Kidney epithelial cell (primary cell): ENCODE results near the gene ANKRD33. TPM values are rescaled to one million over a fixed set of nuclear protein-coding genes. Genes with fewer than 3 reads are reported as not detected.

Experiments used
- DNase-seq: peaks from one replicate; pipeline ENCODE4 v3.0.0-alpha.2; 2010; ENCODE audit warnings: low read depth
- H3K27me3 ChIP-seq: 2 replicates; pipeline ENCODE4 v1.6.0; 2011; ENCODE audit warnings: low read length; ENCODE audit not compliant: control insufficient read depth, insufficient read depth
- H3K36me3 ChIP-seq: 2 replicates; pipeline ENCODE4 v1.5.1; 2011; ENCODE audit warnings: low read length; ENCODE audit not compliant: control insufficient read depth, insufficient read depth
- H3K4me3 ChIP-seq: 2 replicates; pipeline ENCODE4 v1.5.1; 2011; ENCODE audit warnings: low read depth, mild to moderate bottlenecking, control low read depth, low read length
- CTCF ChIP-seq: IDR thresholded peaks from 2 replicates; pipeline ENCODE4 v1.5.1; 2011; ENCODE audit warnings: mild to moderate bottlenecking, moderate library complexity, low read length, control low read depth, inconsistent platforms; ENCODE audit not compliant: insufficient read depth, poor library complexity, severe bottlenecking
- total RNA-seq: library from RNA; depleted of rRNA; stranded (reverse); fragments of >200 nt; gene quantifications from 2 replicates; pipeline ENCODE4 v1.2.3, GENCODE V29; 2015

Gene ANKRD33
- total RNA-seq, 1 donor from 2014 or later = not detected

GRCh38 chr12:51915003-51915625, 27.2 kb downstream of the ANKRD33 start:
- no peak for TF ChIP-seq CTCF
- H3K27me3 ChIP-seq = peaks cover 2% of the 10 kb centered on the region
- no peaks in the 10 kb centered on the region for H3K36me3 ChIP-seq
- no peak overlapping the region for H3K4me3 ChIP-seq
- DNase-seq = no peak

- Histone ChIP-seq H3K4me3 (no peak overlapping the region), H3K36me3 (no peaks in the 10 kb centered on the region), H3K27me3 (peaks cover 2% of the 10 kb centered on the region)
- no peak for DNase-seq
- TF ChIP-seq CTCF = no peak
Measured at GRCh38 chr12:51915951-51916350, 28.0 kb downstream of the ANKRD33 start.

GRCh38 chr12:51917041-51917590, 29.2 kb downstream of the ANKRD33 start:
- no peak for TF ChIP-seq CTCF
- peaks cover 2% of the 10 kb centered on the region for H3K27me3 ChIP-seq
- no peaks in the 10 kb centered on the region for H3K36me3 ChIP-seq
- H3K4me3 ChIP-seq = no peak overlapping the region
- DNase-seq = no peak

- no peak for DNase-seq
- no peak for TF ChIP-seq CTCF
- H3K36me3 ChIP-seq = no peaks in the 10 kb centered on the region
- H3K27me3 ChIP-seq = peaks cover 2% of the 10 kb centered on the region
- H3K4me3 ChIP-seq = no peak overlapping the region
Measured at GRCh38 chr12:51917746-51918453, 30.0 kb downstream of the ANKRD33 start.

GRCh38 chr12:51920046-51920445, 32.1 kb downstream of the ANKRD33 start:
- Histone ChIP-seq H3K27me3 (peaks cover 4% of the 10 kb centered on the region), H3K36me3 (no peaks in the 10 kb centered on the region), H3K4me3 (no peak overlapping the region)
- TF ChIP-seq CTCF = no peak
- DNase-seq = no peak
